Frontal cortex (tissue), 4 donors: ENCODE data around the gene FIBIN. TPM values are rescaled to one million over a fixed set of nuclear protein-coding genes. Genes with fewer than 3 reads are reported as not detected.
"Not testable (repeated sequence)": the region's sequence is repeated elsewhere in the genome, so short reads cannot be mapped to it uniquely, and the experiment has no call there.

ENCODE experiments used
- DNase-seq, 2 donors: peaks; one replicate each; pipeline ENCODE4 v3.0.0; 2012; ENCODE audit warnings: low spot score in 2 of 2
- FAIRE-seq: peaks from 2 replicates; lab custom pipeline; 2012; peaks lifted over from hg19 to GRCh38; lab: Jason Lieb, UNC
- total RNA-seq: library from RNA; depleted of rRNA; stranded (reverse); fragments of >200 nt; gene quantifications from one replicate; pipeline ENCODE4 v1.2.3, GENCODE V29; 2014
- donor health status: control.
- donor health status: control.
- donor health status: control.

FIBIN gene
- total RNA-seq, 1 donor from 2014 or later: 6.5 TPM

- DNase-seq: no peak
Measured at GRCh38 chr11:26974996-26975395, 18.9 kb upstream of the FIBIN start.

GRCh38 chr11:26976389-26976788 is 17.5 kb upstream of the FIBIN start:
- no peak for FAIRE-seq
- DNase-seq: no peak

More at GRCh38 chr11:26974996-26975395, 18.9 kb upstream of the FIBIN start:
- FAIRE-seq: no peak

- not testable (repeated sequence) for DNase-seq, FAIRE-seq
Measured at GRCh38 chr11:26977209-26977608, 16.7 kb upstream of the FIBIN start.

- no peak for DNase-seq
- no peak for FAIRE-seq
Measured at GRCh38 chr11:26983645-26984044, 10.3 kb upstream of the FIBIN start.

GRCh38 chr11:26985470-26985869 is 8.4 kb upstream of the FIBIN start:
- DNase-seq (no peak), FAIRE-seq (no peak)

- no peak for DNase-seq
- FAIRE-seq: no peak
Measured at GRCh38 chr11:26985943-26986342, 8.0 kb upstream of the FIBIN start.

- DNase-seq (no peak), FAIRE-seq (no peak)
Measured at GRCh38 chr11:26987272-26987671, 6.6 kb upstream of the FIBIN start.

- no peak for FAIRE-seq
- no peak for DNase-seq
Measured at GRCh38 chr11:26987731-26988130, 6.2 kb upstream of the FIBIN start.

GRCh38 chr11:26992031-26992541 is 1.8 kb upstream of the FIBIN start:
- FAIRE-seq (no peak), DNase-seq (no peak)

GRCh38 chr11:26994631-26995095 is 751 bp downstream of the FIBIN start:
- DNase-seq (no peak), FAIRE-seq (no peak)

GRCh38 chr11:26995701-26996460 is 2.0 kb downstream of the FIBIN start:
- DNase-seq (no peak), FAIRE-seq (no peak)

- FAIRE-seq (no peak), DNase-seq (no peak)
Measured at GRCh38 chr11:26997378-26997777, 3.5 kb downstream of the FIBIN start.

- not testable (repeated sequence) for DNase-seq, FAIRE-seq
Measured at GRCh38 chr11:27001136-27001730, 7.3 kb downstream of the FIBIN start.

GRCh38 chr11:27002431-27002830 is 8.5 kb downstream of the FIBIN start:
- no peak for FAIRE-seq

GRCh38 chr11:27002838-27003237 is 8.9 kb downstream of the FIBIN start:
- FAIRE-seq (no peak), DNase-seq (no peak)

More at GRCh38 chr11:27002431-27002830, 8.5 kb downstream of the FIBIN start:
- no peak for DNase-seq

GRCh38 chr11:27004103-27004502 is 10.2 kb downstream of the FIBIN start:
- FAIRE-seq (no peak), DNase-seq (no peak)

GRCh38 chr11:27008811-27009535 is 15.1 kb downstream of the FIBIN start:
- no peak for DNase-seq
- FAIRE-seq: no peak

- DNase-seq (no peak), FAIRE-seq (no peak)
Measured at GRCh38 chr11:27011560-27012233, 17.8 kb downstream of the FIBIN start.

- no peak for FAIRE-seq
- DNase-seq: no peak
Measured at GRCh38 chr11:27012234-27012921, 18.5 kb downstream of the FIBIN start.
